OCI-LY3 (cell line): Measurements from ENCODE around the gene PPP1CB.

Source experiments
- H2AFZ ChIP-seq: fragments of 200-600, 300-600 bp; shearing (Covaris generic); 2 replicates; pipeline ENCODE4 v1.6.0; 2014; ENCODE audit warnings: antibody characterized with exemption, low read depth, low read length
- H3K27ac ChIP-seq: fragments of 200-600, 300-600 bp; sonication (generic); 2 replicates; pipeline ENCODE4 v1.5.1; 2014; ENCODE audit warnings: mild to moderate bottlenecking, low read length, moderate library complexity, mixed read lengths
- H3K27me3 ChIP-seq: fragments of 200-600, 300-600 bp; sonication (generic); 2 replicates; pipeline ENCODE4 v1.6.1; 2014; ENCODE audit warnings: low read depth, low read length, mixed read lengths
- H3K36me3 ChIP-seq: fragments of 200-600, 300-600 bp; sonication (generic); replicated peaks from 2 replicates; pipeline ENCODE3; 2014; ENCODE audit warnings: low read depth, low read length, mixed read lengths
- H3K4me1 ChIP-seq: fragments of 300-600, 200-600 bp; sonication (generic); 2 replicates; pipeline ENCODE4 v1.6.1; 2014; ENCODE audit warnings: low read length, mixed read lengths
- H3K4me2 ChIP-seq: fragments of 200-600, 300-600 bp; sonication (generic); 2 replicates; pipeline ENCODE4 v1.6.1; 2014; ENCODE audit warnings: low read length, mixed read lengths
- H3K4me3 ChIP-seq: fragments of 300-600, 200-600 bp; sonication (generic); 2 replicates; pipeline ENCODE4 v1.5.1; 2014; ENCODE audit warnings: antibody characterized with exemption, mild to moderate bottlenecking, low read length, moderate library complexity
- H3K79me2 ChIP-seq: fragments of 300-600, 200-600 bp; shearing (Covaris generic); 2 replicates; pipeline ENCODE4 v1.6.1; 2014; ENCODE audit warnings: mild to moderate bottlenecking, low read length, mixed read lengths
- H3K9ac ChIP-seq: fragments of 300-600, 200-600 bp; shearing (Covaris generic); 2 replicates; pipeline ENCODE4 v1.6.0; 2014; ENCODE audit warnings: mild to moderate bottlenecking, low read length, moderate library complexity
- H3K9me3 ChIP-seq: fragments of 200-600, 300-600 bp; shearing (Covaris generic); 2 replicates; pipeline ENCODE4 v1.6.1; 2014; ENCODE audit warnings: low read length, mixed read lengths; ENCODE audit not compliant: insufficient read depth
- H4K20me1 ChIP-seq: fragments of 200-600, 300-600 bp; sonication (generic); 2 replicates; pipeline ENCODE4 v1.6.1; 2016; ENCODE audit warnings: low read length, mixed read lengths; ENCODE audit not compliant: insufficient read depth
- EZH2phosphoT487 ChIP-seq: fragments of 200-600 bp; shearing (Covaris generic); IDR thresholded peaks from 2 replicates; pipeline ENCODE4 v1.6.1; 2018; ENCODE audit warnings: antibody characterized with exemption, mixed run types, low read depth
- TF ChIP-seq, protein P1 (sequence below): fragments of 200-600, 300-600 bp; sonication (generic); IDR thresholded peaks from 2 replicates; pipeline ENCODE4 v1.5.1; 2014; ENCODE audit warnings: antibody characterized with exemption, low read length, low read depth

The PPP1CB gene

DNA sequence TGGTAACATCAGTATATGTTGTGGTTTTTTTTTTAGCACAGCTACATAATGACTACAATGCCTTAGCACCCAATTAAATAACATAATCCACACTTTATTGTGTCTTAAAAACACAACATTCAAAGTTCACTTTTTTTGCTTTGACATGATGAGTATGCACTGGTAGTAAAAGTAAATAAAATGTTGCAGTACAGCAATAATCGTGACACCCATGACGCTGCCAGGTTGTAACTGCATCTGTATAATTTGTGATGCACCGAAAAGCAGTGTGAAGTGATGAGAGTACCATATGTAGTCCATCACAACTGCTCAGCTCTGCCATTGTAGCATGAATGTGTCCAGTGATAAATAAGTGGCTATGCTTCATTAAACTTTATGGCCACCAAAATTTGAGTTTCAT, 15.7 kb downstream of the PPP1CB start:
- peaks cover 96% of the 10 kb centered on the region for H4K20me1 ChIP-seq
- H3K27me3 ChIP-seq: no peaks in the 10 kb centered on the region
- no peak overlapping the region for H3K4me3 ChIP-seq
- no peak overlapping the region for H3K9ac ChIP-seq
- H3K9me3 ChIP-seq: no peaks in the 10 kb centered on the region; the same call in 1 of the 2 replicates
- H2AFZ ChIP-seq: no peak overlapping the region
- H3K27ac ChIP-seq: no peak overlapping the region
- H3K79me2 ChIP-seq: peaks cover 99% of the 10 kb centered on the region
- no peak for TF ChIP-seq EZH2phosphoT487
- peaks cover 18% of the 10 kb centered on the region for H3K36me3 ChIP-seq
- 0 out of 2 replicates have a peak, but pooled peaks cover 5% of the 10 kb centered on the region for H3K4me1 ChIP-seq
- H3K4me2 ChIP-seq: no peak overlapping the region

DNA sequence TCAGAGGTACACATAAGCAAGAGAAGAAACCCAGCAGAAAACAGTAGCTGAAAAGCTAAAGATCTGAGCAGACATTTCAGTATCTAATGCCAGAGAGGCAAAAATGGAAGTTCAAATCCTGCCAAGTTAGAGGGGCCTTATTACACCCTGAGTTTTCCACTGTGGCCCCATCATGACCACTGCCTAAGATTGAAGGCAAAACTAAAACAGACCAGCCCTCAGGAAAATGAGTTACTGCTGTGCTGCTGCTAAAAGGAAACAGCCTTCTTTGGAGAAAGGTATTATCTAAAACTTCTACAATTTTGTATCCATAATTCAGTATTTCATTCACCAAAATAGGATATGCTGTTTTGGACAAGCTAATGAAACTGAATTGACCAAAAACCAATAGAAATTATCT, 16.8 kb downstream of the PPP1CB start:
- TF ChIP-seq, protein P1, sequence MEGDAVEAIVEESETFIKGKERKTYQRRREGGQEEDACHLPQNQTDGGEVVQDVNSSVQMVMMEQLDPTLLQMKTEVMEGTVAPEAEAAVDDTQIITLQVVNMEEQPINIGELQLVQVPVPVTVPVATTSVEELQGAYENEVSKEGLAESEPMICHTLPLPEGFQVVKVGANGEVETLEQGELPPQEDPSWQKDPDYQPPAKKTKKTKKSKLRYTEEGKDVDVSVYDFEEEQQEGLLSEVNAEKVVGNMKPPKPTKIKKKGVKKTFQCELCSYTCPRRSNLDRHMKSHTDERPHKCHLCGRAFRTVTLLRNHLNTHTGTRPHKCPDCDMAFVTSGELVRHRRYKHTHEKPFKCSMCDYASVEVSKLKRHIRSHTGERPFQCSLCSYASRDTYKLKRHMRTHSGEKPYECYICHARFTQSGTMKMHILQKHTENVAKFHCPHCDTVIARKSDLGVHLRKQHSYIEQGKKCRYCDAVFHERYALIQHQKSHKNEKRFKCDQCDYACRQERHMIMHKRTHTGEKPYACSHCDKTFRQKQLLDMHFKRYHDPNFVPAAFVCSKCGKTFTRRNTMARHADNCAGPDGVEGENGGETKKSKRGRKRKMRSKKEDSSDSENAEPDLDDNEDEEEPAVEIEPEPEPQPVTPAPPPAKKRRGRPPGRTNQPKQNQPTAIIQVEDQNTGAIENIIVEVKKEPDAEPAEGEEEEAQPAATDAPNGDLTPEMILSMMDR: no peak
- no peak for TF ChIP-seq EZH2phosphoT487
- H4K20me1 ChIP-seq: peaks cover 96% of the 10 kb centered on the region
- H3K9ac ChIP-seq: no peak overlapping the region

DNA sequence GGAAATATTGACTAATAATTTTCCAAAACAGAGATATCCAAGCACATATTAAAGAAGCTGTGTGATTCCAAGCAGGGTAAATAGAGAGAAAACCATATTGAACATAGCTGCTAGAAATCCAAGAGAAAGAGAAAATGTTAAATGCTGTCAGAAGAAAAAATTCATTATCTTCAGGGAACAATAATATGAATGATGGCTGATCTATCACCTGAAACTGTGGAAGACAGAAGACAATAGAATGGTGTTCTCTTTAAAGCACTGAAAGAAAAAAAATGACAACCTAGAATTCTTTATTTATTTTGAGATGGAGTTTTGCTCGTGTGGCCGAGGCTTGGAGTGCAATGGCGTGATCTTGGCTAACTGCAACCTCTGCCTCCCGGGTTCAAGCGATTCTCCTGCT, 17.3 kb downstream of the PPP1CB start:
- no peak for TF ChIP-seq EZH2phosphoT487
- TF ChIP-seq, protein P1: no peak
- Histone ChIP-seq H3K4me3 (no peak overlapping the region), H3K4me2 (no peak overlapping the region), H3K9ac (no peak overlapping the region), H4K20me1 (peaks cover 96% of the 10 kb centered on the region), H3K9me3 (no peaks in the 10 kb centered on the region), H3K79me2 (peaks cover 99% of the 10 kb centered on the region), H2AFZ (no peak overlapping the region), H3K27me3 (no peaks in the 10 kb centered on the region), H3K27ac (no peak overlapping the region), H3K36me3 (peaks cover 6% of the 10 kb centered on the region), H3K4me1 (0 out of 2 replicates have a peak, but pooled peaks cover 5% of the 10 kb centered on the region)

More for the DNA sequence above, 16.8 kb downstream of the PPP1CB start:
- peaks cover 99% of the 10 kb centered on the region for H3K79me2 ChIP-seq
- H3K9me3 ChIP-seq: no peaks in the 10 kb centered on the region
- H2AFZ ChIP-seq: no peak overlapping the region
- H3K27me3 ChIP-seq: no peaks in the 10 kb centered on the region
- H3K4me3 ChIP-seq: no peak overlapping the region
- no peak overlapping the region for H3K27ac ChIP-seq
- H3K36me3 ChIP-seq: peaks cover 7% of the 10 kb centered on the region
- H3K4me2 ChIP-seq: no peak overlapping the region
- 0 out of 2 replicates have a peak, but pooled peaks cover 5% of the 10 kb centered on the region for H3K4me1 ChIP-seq

DNA sequence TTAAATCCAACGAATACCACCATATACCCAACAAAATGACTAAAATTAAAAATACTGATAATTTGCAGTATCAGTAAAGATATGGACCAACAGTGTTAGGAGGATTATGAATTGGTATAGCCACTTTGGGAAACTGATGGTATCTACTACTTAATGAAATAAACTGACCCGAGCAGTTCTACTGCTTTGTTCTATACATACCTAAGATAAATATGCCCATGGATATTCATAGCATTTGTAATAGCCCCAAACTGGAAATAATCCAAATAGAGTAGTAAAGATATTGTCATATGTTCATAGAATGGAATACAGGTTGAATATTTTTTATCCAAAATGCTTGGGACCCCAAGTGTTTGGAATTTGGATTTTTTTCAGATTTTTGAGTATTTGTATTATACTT, 20.7 kb downstream of the PPP1CB start:
- no peaks in the 10 kb centered on the region for H3K9me3 ChIP-seq
- peaks cover 99% of the 10 kb centered on the region for H3K79me2 ChIP-seq
- no peak overlapping the region for H3K9ac ChIP-seq
- no peak overlapping the region for H3K4me2 ChIP-seq
- no peak overlapping the region for H3K27ac ChIP-seq
- peaks cover 95% of the 10 kb centered on the region for H4K20me1 ChIP-seq
- TF ChIP-seq EZH2phosphoT487: no peak
- TF ChIP-seq, protein P1: no peak
- no peak overlapping the region for H2AFZ ChIP-seq
- H3K27me3 ChIP-seq: no peaks in the 10 kb centered on the region
- peaks cover 12% of the 10 kb centered on the region for H3K36me3 ChIP-seq
- H3K4me1 ChIP-seq: 0 out of 2 replicates have a peak, but pooled peaks cover 11% of the 10 kb centered on the region
- no peak overlapping the region for H3K4me3 ChIP-seq

DNA sequence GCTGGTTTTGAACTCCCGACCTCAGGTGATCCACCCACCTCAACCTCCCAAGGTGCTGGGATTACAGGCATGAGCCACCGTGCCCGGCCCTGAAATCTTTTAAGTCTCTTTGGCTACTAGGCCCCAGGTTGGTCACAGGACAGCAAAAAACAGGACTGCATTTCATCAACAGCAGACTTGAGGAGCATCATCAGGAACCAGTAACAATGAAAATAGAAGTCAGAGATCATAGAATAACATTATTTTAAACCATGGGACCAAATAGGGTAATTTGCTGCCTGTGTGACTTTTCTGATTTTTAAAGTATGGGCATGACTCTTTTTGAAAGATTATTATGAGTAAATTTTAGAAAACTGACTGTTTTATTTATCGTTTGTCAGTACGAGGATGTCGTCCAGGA, 24.8 kb downstream of the PPP1CB start:
- Histone ChIP-seq H3K4me1 (peaks cover 17% of the 10 kb centered on the region), H3K27ac (no peak overlapping the region), H3K9me3 (no peaks in the 10 kb centered on the region), H4K20me1 (peaks cover 70% of the 10 kb centered on the region), H2AFZ (no peak overlapping the region), H3K9ac (no peak overlapping the region), H3K79me2 (peaks cover 65% of the 10 kb centered on the region), H3K27me3 (no peaks in the 10 kb centered on the region), H3K4me3 (no peak overlapping the region), H3K4me2 (no peak overlapping the region), H3K36me3 (peaks cover 28% of the 10 kb centered on the region)
- no peak for TF ChIP-seq EZH2phosphoT487
- TF ChIP-seq, protein P1: no peak
